K562 (cell line): ENCODE measurements around the gene RPL14. TPM values are rescaled to one million over a fixed set of nuclear protein-coding genes. Genes with fewer than 3 reads are reported as not detected.

Experiments
- ATAC-seq: fragments of 200-7000 bp; cut with Tn5 transposase; 3 replicates; pipeline ENCODE4 v1.9.1; 2020; ENCODE audit warnings: moderate library complexity
- BruUV-seq: library from RNA; stranded (reverse); fragments of 400-500 nt; replicated peaks from 2 replicates; lab custom pipeline; 2021; lab: Mats Ljungman, UMichigan
- CTCF ChIA-PET: fragments of 300-600 bp; formaldehyde crosslinking; extraction: SDS; loops from one replicate; lab custom pipeline; 2021; ENCODE audit warnings: low intra/inter-chr PET ratio; lab: Yijun Ruan, JAX
- POLR2A ChIA-PET: fragments of 300-600, 350-650 bp; sonication (Branson Sonifier 250); formaldehyde crosslinking; extraction: SDS; loops from one replicate; lab custom pipeline; 2021; ENCODE audit warnings: antibody characterized with exemption, inconsistent platforms; lab: Yijun Ruan, JAX
- DNase-seq, 4 experiments: peaks; one replicate each; pipeline versions ENCODE4 v3.0.0 to v3.0.0-alpha.2; 2011 to 2018; ENCODE audit warnings: low spot score in 3 of 4, mixed read lengths in 3 of 4; ENCODE audit errors: extremely low read depth in 1 of 4
- FAIRE-seq: peaks from 2 replicates; lab custom pipeline; 2011; peaks lifted over from hg19 to GRCh38; lab: Jason Lieb, UNC
- H2AFZ ChIP-seq: 2 replicates; pipeline ENCODE4 v1.6.0; 2011; ENCODE audit warnings: low read depth, low read length, control low read depth, inconsistent platforms
- H3K27ac ChIP-seq: fragments of 200-600 bp; 3 replicates; pipeline ENCODE4 v1.8.0; 2011; ENCODE audit warnings: low read depth, mild to moderate bottlenecking, control low read depth, inconsistent platforms, low read length, moderate library complexity, mixed read lengths; ENCODE audit errors: extremely low read depth
- H3K27me3 ChIP-seq, 2 experiments: fragments of 300-600 bp in 1 of 2; 2 replicates in 1 of 2; 3 replicates in 1 of 2; pipeline versions ENCODE4 v1.6.0 to v1.8.0; 2011; ENCODE audit warnings: inconsistent platforms in 2 of 2, low read length in 2 of 2, mild to moderate bottlenecking in 1 of 2, mixed read lengths in 1 of 2, moderate library complexity in 1 of 2; ENCODE audit not compliant: control insufficient read depth in 2 of 2, insufficient read depth in 2 of 2
- H3K36me3 ChIP-seq: fragments of 300-600 bp; 3 replicates; pipeline ENCODE4 v1.8.0; 2011; ENCODE audit warnings: mild to moderate bottlenecking, low read length, inconsistent platforms; ENCODE audit not compliant: control insufficient read depth, insufficient read depth
- H3K4me1 ChIP-seq, 2 experiments: fragments of 200-600 bp in 1 of 2; replicated peaks in 1 of 2; 2 replicates in 1 of 2; 3 replicates in 1 of 2; pipeline versions ENCODE4 v1.5.1 to v1.8.0; 2011; ENCODE audit warnings: inconsistent platforms in 2 of 2, low read length in 2 of 2, mild to moderate bottlenecking in 1 of 2, mixed read lengths in 1 of 2, moderate library complexity in 1 of 2; ENCODE audit not compliant: control insufficient read depth in 2 of 2, insufficient read depth in 2 of 2
- H3K4me2 ChIP-seq: 2 replicates; pipeline ENCODE4 v1.6.1; 2011; ENCODE audit warnings: low read length, control low read depth, inconsistent platforms, mixed read lengths; ENCODE audit not compliant: insufficient read depth
- H3K4me3 ChIP-seq: fragments of 200-600 bp; sonication (generic), shearing (Covaris generic); 2 replicates; pipeline ENCODE4 v1.5.1; 2016; ENCODE audit warnings: control low read depth, inconsistent platforms
- H3K79me2 ChIP-seq: fragments of 200-600 bp; 3 replicates; pipeline ENCODE4 v1.8.0; 2011; ENCODE audit warnings: low read length, inconsistent platforms; ENCODE audit not compliant: control insufficient read depth, insufficient read depth
- H3K9ac ChIP-seq, 2 experiments: 2 replicates each; pipeline versions ENCODE4 v1.6.0 to v1.6.1; 2011; ENCODE audit warnings: low read depth in 2 of 2, low read length in 2 of 2, control low read depth in 1 of 2, inconsistent platforms in 1 of 2, mild to moderate bottlenecking in 1 of 2, mixed read lengths in 1 of 2; ENCODE audit not compliant: insufficient read depth in 1 of 2
- H3K9me1 ChIP-seq: one replicate; pipeline ENCODE4 v1.6.0; 2011; ENCODE audit warnings: inconsistent platforms, mild to moderate bottlenecking, low read length, moderate library complexity; ENCODE audit not compliant: control insufficient read depth, insufficient read depth
- H3K9me3 ChIP-seq: replicated peaks from 2 replicates; pipeline ENCODE4 v1.5.1; 2011; ENCODE audit warnings: low read depth, low read length, inconsistent platforms; ENCODE audit not compliant: control insufficient read depth, insufficient read depth
- H4K20me1 ChIP-seq: replicated peaks from 2 replicates; pipeline ENCODE4 v1.6.1; 2011; ENCODE audit warnings: low read length, inconsistent platforms, mixed read lengths; ENCODE audit not compliant: control insufficient read depth, insufficient read depth
- KDM1A ChIP-seq, 2 experiments: fragments of 450-650 bp; IDR thresholded peaks; 2 replicates each; pipeline ENCODE4 v1.6.1; 2016; ENCODE audit warnings: mild to moderate bottlenecking in 2 of 2
- ZNF133 ChIP-seq: fragments of 250-450 bp; sonication (Bioruptor Pico); IDR thresholded peaks from 2 replicates; pipeline ENCODE4 v1.4.0; 2020; ENCODE audit warnings: mild to moderate bottlenecking
- ZSCAN29 ChIP-seq: fragments of 450-650 bp; IDR thresholded peaks from 2 replicates; pipeline ENCODE4 v1.6.1; 2017
- WGBS: fragments of 100-300 bp; shearing (Covaris generic); methylation state at CpG from one replicate; pipeline ENCODE4 v1.1.6; 2016; ENCODE audit warnings: low coverage, mixed read lengths; ENCODE audit not compliant: insufficient coverage; ENCODE audit errors: missing lambda C conversion rate; 5-methylcytosine and 5-hydroxymethylcytosine counted together
- in situ Hi-C: fragments of 300-500 bp; cut with MboI; formaldehyde crosslinking; loops from 4 replicates; pipeline ENCODE4 v1.15.0; 2018; ENCODE audit warnings: inconsistent platforms, mixed read lengths
- intact Hi-C: fragments of 100-400 bp; cut with micrococcal nuclease; formaldehyde crosslinking; loops from 2 replicates; pipeline ENCODE4 v1.14.2; 2022
- polyA plus RNA-seq, 8 experiments: library from polyadenylated mRNA; depleted of rRNA in 4 of 8; stranded (reverse) in 5 of 8; unstranded in 3 of 8; fragments of >200 nt; fragmentation: Nextera tagmentation in 2 of 8; fragmentation: Illumina TruSeq in 1 of 8; extraction: Ambion mirVana in 2 of 8; extraction: Trizol in 1 of 8; gene quantifications; 2 replicates each; pipeline versions ENCODE4 v1.2.1 to v1.2.3, GENCODE V29; 2011 to 2014; ENCODE audit warnings: inconsistent platforms in 1 of 8, missing spikeins in 1 of 8
- total RNA-seq, 7 experiments: library from RNA; depleted of rRNA in 6 of 7; stranded (reverse); fragments of >200 nt in 6 of 7; fragmentation: Illumina TruSeq in 2 of 7; extraction: Trizol in 2 of 7; gene quantifications; 2 replicates each; pipeline versions ENCODE4 v1.2.1 to v1.2.3, GENCODE V29; 2011 to 2021; ENCODE audit warnings: low replicate concordance in 1 of 7

Gene RPL14
- total and polyA plus RNA-seq, 9 of the 15 experiments (the other 6 are each of a cell fraction or from before 2014, with no cell fraction given): 851 to 4,649 (median 2,133) TPM

GRCh38 chr3:40504636-40505430 lies 47.7 kb downstream of the RPL14 start:
- Histone ChIP-seq H2AFZ (peak overlapping the region; percentile 84), H3K4me2 (no peak overlapping the region), H3K9ac (peak overlapping the region in 1 of 2 experiments; percentile 42; a peak in 1 of 4 replicates), H3K27me3 (no peaks in the 10 kb centered on the region), H3K79me2 (no peaks in the 10 kb centered on the region), H3K27ac (no peak overlapping the region), H3K4me1 (peaks cover 0 to 7% of the 10 kb centered on the region in 2 experiments; a peak in 3 of 5 replicates), H4K20me1 (no peaks in the 10 kb centered on the region), H3K36me3 (no peaks in the 10 kb centered on the region), H3K4me3 (peak overlapping the region; percentile 52; the same call in 1 of the 2 replicates), H3K9me3 (no peaks in the 10 kb centered on the region), H3K9me1 (no peaks in the 10 kb centered on the region)
- no peak for ATAC-seq
- FAIRE-seq: no peak
- peak; percentile 22 to 31; a peak in 2 of 4 replicates for TF ChIP-seq KDM1A (IDR thresholded peaks at IDR 0.05)
- no peak for TF ChIP-seq ZSCAN29
- TF ChIP-seq ZNF133 (CRISPR knock-in tag): no peak
- no TSS peak for BruUV-seq
- POLR2A ChIA-PET: interaction anchor here (0.6 to 2.5 kb wide), 10 partner anchors 9 to 267 kb away, joined by 3 to 19 read pairs (median 5); partner anchors contain the start of genes ZNF619 and ZNF621
- in situ Hi-C loops (no loop called here), intact Hi-C loops (no loop called here)
- no peak for DNase-seq
- WGBS: 65% methylated on average over 5 of the region's 5 CpGs
- CTCF ChIA-PET: no interaction called here
